Measurements from ENCODE around the gene SUN5. TPM values are rescaled to one million over a fixed set of nuclear protein-coding genes. Genes with fewer than 3 reads are reported as not detected.

Gene SUN5, protein sequence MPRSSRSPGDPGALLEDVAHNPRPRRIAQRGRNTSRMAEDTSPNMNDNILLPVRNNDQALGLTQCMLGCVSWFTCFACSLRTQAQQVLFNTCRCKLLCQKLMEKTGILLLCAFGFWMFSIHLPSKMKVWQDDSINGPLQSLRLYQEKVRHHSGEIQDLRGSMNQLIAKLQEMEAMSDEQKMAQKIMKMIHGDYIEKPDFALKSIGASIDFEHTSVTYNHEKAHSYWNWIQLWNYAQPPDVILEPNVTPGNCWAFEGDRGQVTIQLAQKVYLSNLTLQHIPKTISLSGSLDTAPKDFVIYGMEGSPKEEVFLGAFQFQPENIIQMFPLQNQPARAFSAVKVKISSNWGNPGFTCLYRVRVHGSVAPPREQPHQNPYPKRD
- polyA plus RNA-seq (2011; rRNA removed), result not detected in 2 replicates
- polyA plus RNA-seq (2012; cell fraction: cytosol; rRNA removed), result not detected in 2 replicates
- not detected in 2 replicates for polyA plus RNA-seq (2012; cell fraction: nucleus; rRNA removed)
- not detected in 3 replicates for polyA plus RNA-seq (2017; fragmentation: RNase III; extraction: RNeasy Plus Mini Kit Qiagen cat#74134 plus additional on column Dnase treatment)
- polyA minus RNA-seq (2011; rRNA and poly(A)+ RNA removed), result not detected in 2 replicates

DNA sequence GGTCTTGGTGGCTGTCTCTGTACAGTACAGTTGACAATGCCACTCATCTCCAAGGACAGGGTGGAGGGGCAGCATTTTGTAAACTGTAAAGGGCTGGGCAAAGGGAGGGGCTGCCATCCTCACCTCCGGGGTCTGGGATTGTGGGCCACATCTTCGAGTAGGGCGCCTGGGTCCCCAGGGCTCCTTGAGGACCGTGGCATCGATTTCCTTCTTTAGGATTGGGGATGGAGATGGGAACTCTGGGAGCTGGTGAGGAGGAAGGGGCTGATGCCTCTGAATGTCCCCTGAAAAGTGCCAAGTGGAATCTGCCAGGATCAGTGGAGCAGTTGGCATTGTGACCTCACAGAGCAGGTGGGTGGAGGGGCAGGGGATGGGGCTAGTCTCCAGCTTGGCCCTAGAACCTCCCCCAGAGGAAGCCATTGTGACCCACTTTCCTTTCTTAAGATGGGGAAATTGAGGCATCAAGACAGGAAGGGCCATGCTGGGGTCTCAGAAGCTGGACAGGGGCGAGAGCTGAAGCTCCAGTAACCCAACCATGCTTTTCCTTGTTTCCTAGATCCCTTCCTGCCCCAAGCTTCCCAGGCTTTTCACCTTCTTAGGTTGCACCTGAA, at the start of gene SUN5:
Gene SUN5 (minus strand): TSS at position 293 of the 611 bp plus-strand sequence. CDS start 93 bp downstream, at position 200.
- TF ChIP-seq GATA3 (IDR thresholded peaks at IDR 0.05; ENCODE audit: borderline replicate concordance), result no peak
- TF ChIP-seq TFCP2L1 (CRISPR knock-in tag; IDR thresholded peaks at IDR 0.05), result no peak
- no peak for TF ChIP-seq ZFP36 (IDR thresholded peaks at IDR 0.05; ENCODE audit: borderline replicate concordance, partially characterized antibody)
- no peak for TF ChIP-seq ZNF302 (CRISPR knock-in tag; IDR thresholded peaks at IDR 0.05)
- no peak for TF ChIP-seq FOXS1 (CRISPR knock-in tag; IDR thresholded peaks at IDR 0.05)
- TF ChIP-seq NPAS2 (CRISPR knock-in tag; IDR thresholded peaks at IDR 0.05; ENCODE audit: borderline replicate concordance), result no peak
- TF ChIP-seq, protein P1, sequence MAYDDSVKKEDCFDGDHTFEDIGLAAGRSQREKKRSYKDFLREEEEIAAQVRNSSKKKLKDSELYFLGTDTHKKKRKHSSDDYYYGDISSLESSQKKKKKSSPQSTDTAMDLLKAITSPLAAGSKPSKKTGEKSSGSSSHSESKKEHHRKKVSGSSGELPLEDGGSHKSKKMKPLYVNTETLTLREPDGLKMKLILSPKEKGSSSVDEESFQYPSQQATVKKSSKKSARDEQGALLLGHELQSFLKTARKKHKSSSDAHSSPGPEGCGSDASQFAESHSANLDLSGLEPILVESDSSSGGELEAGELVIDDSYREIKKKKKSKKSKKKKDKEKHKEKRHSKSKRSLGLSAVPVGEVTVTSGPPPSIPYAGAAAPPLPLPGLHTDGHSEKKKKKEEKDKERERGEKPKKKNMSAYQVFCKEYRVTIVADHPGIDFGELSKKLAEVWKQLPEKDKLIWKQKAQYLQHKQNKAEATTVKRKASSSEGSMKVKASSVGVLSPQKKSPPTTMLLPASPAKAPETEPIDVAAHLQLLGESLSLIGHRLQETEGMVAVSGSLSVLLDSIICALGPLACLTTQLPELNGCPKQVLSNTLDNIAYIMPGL (CRISPR knock-in tag; IDR thresholded peaks at IDR 0.05; ENCODE audit: borderline replicate concordance), result no peak
- TF ChIP-seq, protein P2, sequence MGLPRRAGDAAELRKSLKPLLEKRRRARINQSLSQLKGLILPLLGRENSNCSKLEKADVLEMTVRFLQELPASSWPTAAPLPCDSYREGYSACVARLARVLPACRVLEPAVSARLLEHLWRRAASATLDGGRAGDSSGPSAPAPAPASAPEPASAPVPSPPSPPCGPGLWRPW (IDR thresholded peaks at IDR 0.05), result no peak
- TF ChIP-seq, protein P3, sequence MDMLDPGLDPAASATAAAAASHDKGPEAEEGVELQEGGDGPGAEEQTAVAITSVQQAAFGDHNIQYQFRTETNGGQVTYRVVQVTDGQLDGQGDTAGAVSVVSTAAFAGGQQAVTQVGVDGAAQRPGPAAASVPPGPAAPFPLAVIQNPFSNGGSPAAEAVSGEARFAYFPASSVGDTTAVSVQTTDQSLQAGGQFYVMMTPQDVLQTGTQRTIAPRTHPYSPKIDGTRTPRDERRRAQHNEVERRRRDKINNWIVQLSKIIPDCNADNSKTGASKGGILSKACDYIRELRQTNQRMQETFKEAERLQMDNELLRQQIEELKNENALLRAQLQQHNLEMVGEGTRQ (IDR thresholded peaks at IDR 0.05), result no peak
- TF ChIP-seq HOXA7 (CRISPR knock-in tag; IDR thresholded peaks at IDR 0.05), result no peak
- TF ChIP-seq, protein P4, sequence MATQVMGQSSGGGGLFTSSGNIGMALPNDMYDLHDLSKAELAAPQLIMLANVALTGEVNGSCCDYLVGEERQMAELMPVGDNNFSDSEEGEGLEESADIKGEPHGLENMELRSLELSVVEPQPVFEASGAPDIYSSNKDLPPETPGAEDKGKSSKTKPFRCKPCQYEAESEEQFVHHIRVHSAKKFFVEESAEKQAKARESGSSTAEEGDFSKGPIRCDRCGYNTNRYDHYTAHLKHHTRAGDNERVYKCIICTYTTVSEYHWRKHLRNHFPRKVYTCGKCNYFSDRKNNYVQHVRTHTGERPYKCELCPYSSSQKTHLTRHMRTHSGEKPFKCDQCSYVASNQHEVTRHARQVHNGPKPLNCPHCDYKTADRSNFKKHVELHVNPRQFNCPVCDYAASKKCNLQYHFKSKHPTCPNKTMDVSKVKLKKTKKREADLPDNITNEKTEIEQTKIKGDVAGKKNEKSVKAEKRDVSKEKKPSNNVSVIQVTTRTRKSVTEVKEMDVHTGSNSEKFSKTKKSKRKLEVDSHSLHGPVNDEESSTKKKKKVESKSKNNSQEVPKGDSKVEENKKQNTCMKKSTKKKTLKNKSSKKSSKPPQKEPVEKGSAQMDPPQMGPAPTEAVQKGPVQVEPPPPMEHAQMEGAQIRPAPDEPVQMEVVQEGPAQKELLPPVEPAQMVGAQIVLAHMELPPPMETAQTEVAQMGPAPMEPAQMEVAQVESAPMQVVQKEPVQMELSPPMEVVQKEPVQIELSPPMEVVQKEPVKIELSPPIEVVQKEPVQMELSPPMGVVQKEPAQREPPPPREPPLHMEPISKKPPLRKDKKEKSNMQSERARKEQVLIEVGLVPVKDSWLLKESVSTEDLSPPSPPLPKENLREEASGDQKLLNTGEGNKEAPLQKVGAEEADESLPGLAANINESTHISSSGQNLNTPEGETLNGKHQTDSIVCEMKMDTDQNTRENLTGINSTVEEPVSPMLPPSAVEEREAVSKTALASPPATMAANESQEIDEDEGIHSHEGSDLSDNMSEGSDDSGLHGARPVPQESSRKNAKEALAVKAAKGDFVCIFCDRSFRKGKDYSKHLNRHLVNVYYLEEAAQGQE (IDR thresholded peaks at IDR 0.05), result no peak
- TF ChIP-seq EHMT2 (IDR thresholded peaks at IDR 0.05; ENCODE audit: low read depth), result no peak
- Histone ChIP-seq H3K4me3 (no peak within 1 kb of the TSS), H3K4me2 (no peak within 1 kb of the TSS), H3K9me3 (no peaks in the 10 kb centered on the region; the same call in 2 of the 3 replicates), H3K27ac (no peak within 1 kb of the TSS), H3K4me1 (0 out of 3 replicates have a peak, but pooled peaks cover under 1% of the 10 kb centered on the region)
- FAIRE-seq (no peak), DNase-seq (ENCODE audit: low read depth in 1 of 2, low spot score in 1 of 2) (no peak), ATAC-seq (no peak)
- ChIA-PET CTCF (interaction anchor here (0.8 to 2.1 kb wide), 4 partner anchors 11 to 102 kb away, joined by 3 to 12 read pairs (median 4); no protein-coding TSS in a partner anchor), POLR2A (no interaction called here)
- WGBS (ENCODE audit: missing lambda C conversion rate), result 0% methylated on average over 4 of the region's 6 CpGs

DNA sequence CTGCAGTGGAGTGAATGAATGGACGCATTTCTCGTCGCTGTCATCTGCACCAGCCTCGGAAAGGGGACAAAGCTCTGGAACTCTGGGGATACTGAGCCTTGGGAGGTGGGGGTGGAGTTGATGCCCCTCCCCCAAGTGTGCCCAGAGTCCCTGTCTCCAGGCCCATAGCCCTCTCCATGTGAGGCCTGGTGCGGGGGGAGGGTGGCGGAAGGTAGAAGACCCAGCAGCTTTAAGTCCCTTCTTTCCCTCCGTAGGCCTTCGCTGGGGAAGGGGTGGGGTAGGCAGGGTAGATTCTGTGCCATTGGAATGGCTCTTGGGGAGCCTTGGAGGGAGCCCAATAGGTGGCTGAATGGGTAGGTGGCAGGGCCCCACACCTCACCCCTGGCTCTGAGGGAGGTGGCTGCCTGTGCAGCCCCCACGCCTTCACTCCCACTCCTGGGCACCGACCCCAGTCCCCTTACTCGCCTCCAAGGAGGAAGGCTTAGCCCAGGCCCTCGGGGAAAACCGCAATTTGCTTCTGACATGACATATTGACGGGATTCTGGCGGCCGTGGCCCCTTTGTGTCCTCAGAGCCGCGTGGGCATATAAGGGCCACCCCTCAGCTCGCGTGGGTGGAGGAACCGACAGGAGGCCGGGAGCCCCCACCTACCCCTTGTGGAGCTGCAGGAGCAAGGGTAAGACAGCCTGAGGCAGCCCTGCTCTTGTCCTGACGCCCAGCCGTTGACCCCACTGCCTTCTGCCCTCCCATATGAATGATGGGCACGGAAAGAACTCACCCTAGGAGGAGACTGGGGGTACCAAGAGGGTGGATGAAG, 49.3 kb upstream of the SUN5 start, which contains the start of gene BPIFB3:
Gene BPIFB3 (plus strand): TSS at position 613 of the 816 bp plus-strand sequence. CDS start 1,533 bp downstream, outside the sequence.
- H3K27ac ChIP-seq, result no peak within 1 kb of the TSS
- ChIA-PET POLR2A (no interaction called here), CTCF (interaction anchor here (0.6 kb wide), 2 partner anchors 149 to 307 kb away, joined by 3 to 5 read pairs; no protein-coding TSS in a partner anchor)
- no peaks in the 10 kb centered on the region for H3K4me1 ChIP-seq
- whole genome bisulfite sequencing (ENCODE audit: missing lambda C conversion rate), result 60% methylated on average over 20 of the region's 25 CpGs
- FAIRE-seq (no peak), DNase-seq (ENCODE audit: low read depth in 1 of 2, low spot score in 1 of 2) (no peak), ATAC-seq (no peak)
- H3K9me3 ChIP-seq, result no peaks in the 10 kb centered on the region
- H3K4me2 ChIP-seq, result no peak within 1 kb of the TSS
- H3K4me3 ChIP-seq, result no peak within 1 kb of the TSS
- no peak for TF ChIP-seq CBX8 (IDR thresholded peaks at IDR 0.05)
- no peak for TF ChIP-seq MYC (IDR thresholded peaks at IDR 0.05; ENCODE audit: borderline replicate concordance, low read length)
- TF ChIP-seq, protein P1 (CRISPR knock-in tag; IDR thresholded peaks at IDR 0.05; ENCODE audit: borderline replicate concordance), result no peak
- TF ChIP-seq, protein P5, sequence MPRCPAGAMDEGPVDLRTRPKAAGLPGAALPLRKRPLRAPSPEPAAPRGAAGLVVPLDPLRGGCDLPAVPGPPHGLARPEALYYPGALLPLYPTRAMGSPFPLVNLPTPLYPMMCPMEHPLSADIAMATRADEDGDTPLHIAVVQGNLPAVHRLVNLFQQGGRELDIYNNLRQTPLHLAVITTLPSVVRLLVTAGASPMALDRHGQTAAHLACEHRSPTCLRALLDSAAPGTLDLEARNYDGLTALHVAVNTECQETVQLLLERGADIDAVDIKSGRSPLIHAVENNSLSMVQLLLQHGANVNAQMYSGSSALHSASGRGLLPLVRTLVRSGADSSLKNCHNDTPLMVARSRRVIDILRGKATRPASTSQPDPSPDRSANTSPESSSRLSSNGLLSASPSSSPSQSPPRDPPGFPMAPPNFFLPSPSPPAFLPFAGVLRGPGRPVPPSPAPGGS (IDR thresholded peaks at IDR 0.05), result no peak
- no peak for TF ChIP-seq HOXA7 (CRISPR knock-in tag; IDR thresholded peaks at IDR 0.05)
- no peak for TF ChIP-seq JUN (IDR thresholded peaks at IDR 0.05)
- no peak for TF ChIP-seq CHD4 (IDR thresholded peaks at IDR 0.05; ENCODE audit: borderline replicate concordance)
- TF ChIP-seq FOSB (CRISPR knock-in tag; IDR thresholded peaks at IDR 0.05), result no peak
- TF ChIP-seq RAD21 (conservative IDR thresholded peaks at IDR 0.05 in 1 of 2, IDR thresholded peaks at IDR 0.05 in 1 of 2), result no peak
- no peak for TF ChIP-seq KDM1A (IDR thresholded peaks at IDR 0.05; ENCODE audit: low read depth)
- TF ChIP-seq HDAC2 (IDR thresholded peaks at IDR 0.05), result no peak
- no peak for TF ChIP-seq FOXS1 (CRISPR knock-in tag; IDR thresholded peaks at IDR 0.05)

Data from A549 (cell line).